NT2/D1 (cell line): ENCODE results near the gene ALKBH6.

ENCODE experiments used
- YY1 ChIP-seq: IDR thresholded peaks from 2 replicates; pipeline ENCODE4 v1.6.1; 2011; ENCODE audit not compliant: insufficient read length, insufficient read depth
- ZNF274 ChIP-seq: IDR thresholded peaks from 2 replicates; pipeline ENCODE4 v1.6.1; 2011; ENCODE audit warnings: mild to moderate bottlenecking, low read depth, low read length

GRCh38 chr19:36025541-36025940 is 11.5 kb upstream of the ALKBH6 start:
- TF ChIP-seq ZNF274, result no peak
- no peak for TF ChIP-seq YY1
